HG02970 (cell line): ENCODE data around the gene NAALADL2.
"Not testable (repeated sequence)": the region's sequence is repeated elsewhere in the genome, so short reads cannot be mapped to it uniquely, and the experiment has no call there.

ENCODE experiments used
- ATAC-seq: cut with Tn5 transposase; IDR thresholded peaks from one replicate; pipeline ENCODE4 v1.9.1; 2021; ENCODE audit warnings: mild to moderate bottlenecking, moderate library complexity, moderate number of reproducible peaks; ENCODE audit not compliant: unreplicated experiment, low FRiP score

Gene NAALADL2

DNA sequence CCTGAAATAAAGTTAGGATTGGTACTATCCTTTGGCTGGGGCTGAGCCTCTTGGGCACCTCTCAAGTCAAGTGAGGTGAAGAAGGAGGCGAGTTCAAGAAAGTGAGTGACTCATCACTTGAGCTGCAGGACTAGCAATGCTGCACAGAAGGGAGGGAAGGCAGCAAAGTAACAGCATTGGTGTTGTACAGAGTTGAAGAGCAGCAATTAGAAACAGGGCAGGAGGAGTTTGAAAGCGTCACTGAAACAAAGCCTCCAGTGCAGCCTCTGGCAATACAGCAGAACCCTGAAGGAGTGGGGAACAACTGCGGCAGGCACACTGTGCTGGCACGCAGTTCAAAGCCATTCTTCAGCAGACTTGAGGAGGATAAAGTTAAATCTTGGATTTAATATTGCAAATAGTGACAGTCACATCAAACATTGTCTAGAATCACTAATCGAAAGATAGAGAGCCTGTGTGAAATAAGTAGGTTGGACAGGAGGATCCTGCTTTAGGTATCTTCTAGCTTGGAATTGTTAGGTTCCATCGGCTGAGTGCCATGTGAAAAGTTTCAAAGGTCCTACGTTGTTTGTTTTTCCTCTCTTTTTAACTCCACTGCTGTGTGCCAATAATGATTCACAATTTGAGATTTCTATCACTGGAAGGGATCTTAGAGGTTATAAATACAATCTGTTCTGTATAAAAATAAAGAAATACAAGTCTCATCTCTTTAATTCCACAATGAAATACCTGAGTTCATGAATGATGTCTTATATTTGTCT, 479.8 kb downstream of the NAALADL2 start:
- ATAC-seq, result no peak

DNA sequence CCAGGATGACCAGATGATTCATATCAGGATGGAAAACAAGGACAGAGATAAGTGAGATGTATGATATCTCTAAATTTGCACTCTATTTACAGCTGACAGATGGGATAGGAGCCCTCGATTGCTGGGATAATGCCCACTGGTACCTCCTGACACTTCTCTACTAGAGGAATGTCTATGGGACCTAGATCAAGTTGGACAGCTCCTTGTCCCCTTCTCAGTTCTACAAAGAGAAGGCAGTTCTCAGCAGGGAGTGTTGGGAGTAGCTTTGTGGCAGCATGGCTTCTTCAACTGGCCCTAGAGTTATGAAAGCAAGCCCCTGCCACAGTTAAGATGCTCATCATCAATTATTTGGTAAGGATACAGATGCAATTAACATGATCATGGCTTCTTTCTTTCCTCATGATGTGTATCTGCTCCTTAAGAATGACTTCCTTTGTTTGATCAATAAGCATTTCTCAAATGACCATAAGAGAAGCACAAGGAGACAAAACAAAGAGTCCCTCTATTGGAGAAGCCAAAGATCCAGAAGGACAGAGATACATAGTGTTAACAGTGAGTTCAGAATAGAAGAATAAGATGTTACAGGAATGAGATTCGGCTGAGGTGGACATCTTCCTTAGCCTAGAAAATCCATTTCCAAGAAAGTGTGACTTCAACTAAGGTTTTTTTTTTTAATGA, 481.3 kb downstream of the NAALADL2 start:
- no peak for ATAC-seq

- no peak for ATAC-seq
Observed at GRCh38 chr3:175342196-175342595, 483.1 kb downstream of the NAALADL2 start.

- no peak for ATAC-seq
Observed at GRCh38 chr3:175343946-175344345, 484.8 kb downstream of the NAALADL2 start.

GRCh38 chr3:175346573-175347356, 487.6 kb downstream of the NAALADL2 start:
- ATAC-seq, result no peak

- ATAC-seq, result no peak
Observed at GRCh38 chr3:175349168-175349567, 490.0 kb downstream of the NAALADL2 start.

GRCh38 chr3:175355801-175356335, 496.7 kb downstream of the NAALADL2 start:
- ATAC-seq, result no peak

GRCh38 chr3:175356899-175357324, 497.8 kb downstream of the NAALADL2 start:
- no peak for ATAC-seq

DNA sequence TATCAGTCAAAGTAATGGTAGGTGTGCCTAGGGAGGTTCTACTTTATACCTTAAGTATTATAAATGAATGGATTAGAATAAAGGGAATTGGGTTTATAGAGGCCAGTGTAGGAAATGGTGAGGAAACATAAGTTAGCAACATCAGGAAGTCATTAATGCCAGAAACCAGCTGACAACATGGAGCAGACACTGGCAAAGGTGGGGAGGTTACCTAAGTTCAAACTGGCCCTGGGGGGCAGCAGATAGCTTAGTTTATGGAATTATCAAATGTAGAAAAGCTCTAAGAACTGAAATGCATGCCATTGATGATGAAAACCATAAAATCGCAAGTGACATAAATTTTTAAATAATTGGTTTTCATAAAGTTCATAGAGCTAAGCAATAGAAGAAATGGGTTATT, 498.6 kb downstream of the NAALADL2 start:
- ATAC-seq, result no peak

GRCh38 chr3:175358935-175359334, 499.8 kb downstream of the NAALADL2 start:
- ATAC-seq, result no peak

GRCh38 chr3:175370426-175370825, 511.3 kb downstream of the NAALADL2 start:
- ATAC-seq, result not testable (repeated sequence)

GRCh38 chr3:175371187-175371586, 512.1 kb downstream of the NAALADL2 start:
- not testable (repeated sequence) for ATAC-seq

DNA sequence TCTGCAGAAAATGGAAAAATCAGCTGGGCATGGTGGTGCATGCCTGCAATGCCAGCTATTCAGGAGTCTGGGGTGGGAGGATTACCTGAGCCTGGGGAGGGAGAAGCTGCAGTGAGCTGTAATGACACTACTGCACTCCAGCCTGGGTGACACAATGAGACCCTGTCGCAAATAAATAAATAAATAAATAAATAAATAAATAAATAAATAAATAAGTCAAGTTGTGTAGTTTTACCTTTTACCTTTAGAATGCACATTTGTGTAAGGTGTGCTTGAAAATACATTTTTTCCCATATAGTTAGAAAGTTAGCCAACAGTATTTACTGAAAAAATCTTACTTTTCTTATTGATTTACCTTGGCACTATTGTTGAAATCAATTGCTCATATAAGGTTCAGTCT, 515.6 kb downstream of the NAALADL2 start:
- no peak for ATAC-seq

DNA sequence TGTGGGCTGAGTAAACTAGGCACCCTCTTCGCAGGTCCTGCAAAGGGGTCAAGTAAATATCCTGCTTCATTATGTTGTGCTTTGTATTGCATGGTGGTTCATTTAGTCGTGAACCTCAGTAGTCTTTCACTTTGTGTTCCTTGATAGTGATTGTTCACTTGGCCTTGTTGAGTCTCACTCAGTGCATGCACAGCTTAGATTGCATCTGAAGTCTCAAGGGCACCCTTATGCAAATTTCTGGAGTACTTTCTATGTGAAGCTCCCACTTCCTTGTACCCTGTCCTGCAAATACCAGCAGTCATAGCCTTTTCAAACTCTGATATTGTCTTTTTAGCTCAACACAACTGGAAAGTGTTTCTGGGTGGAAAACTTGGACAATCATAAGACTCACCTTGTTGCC, 519.2 kb downstream of the NAALADL2 start:
- no peak for ATAC-seq

DNA sequence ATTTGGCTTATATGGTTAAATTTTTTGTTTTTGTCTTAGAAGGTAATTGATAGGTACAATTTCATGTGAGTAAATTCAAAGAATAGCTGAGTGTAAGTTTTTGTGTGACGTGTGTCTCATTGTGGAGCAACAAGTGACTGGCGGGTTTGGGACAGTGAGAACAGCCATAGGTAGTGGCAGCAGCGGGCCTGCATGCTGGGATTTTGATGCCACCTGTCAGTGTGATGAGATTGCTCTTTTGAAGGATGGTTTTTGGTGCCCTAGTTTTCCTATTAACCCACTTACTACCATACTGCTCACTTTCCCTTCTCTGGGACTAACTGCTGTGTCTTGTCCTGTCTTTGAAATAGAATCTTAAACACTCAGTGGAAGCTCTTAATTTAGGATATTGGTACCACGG, 522.6 kb downstream of the NAALADL2 start:
- no peak for ATAC-seq

DNA sequence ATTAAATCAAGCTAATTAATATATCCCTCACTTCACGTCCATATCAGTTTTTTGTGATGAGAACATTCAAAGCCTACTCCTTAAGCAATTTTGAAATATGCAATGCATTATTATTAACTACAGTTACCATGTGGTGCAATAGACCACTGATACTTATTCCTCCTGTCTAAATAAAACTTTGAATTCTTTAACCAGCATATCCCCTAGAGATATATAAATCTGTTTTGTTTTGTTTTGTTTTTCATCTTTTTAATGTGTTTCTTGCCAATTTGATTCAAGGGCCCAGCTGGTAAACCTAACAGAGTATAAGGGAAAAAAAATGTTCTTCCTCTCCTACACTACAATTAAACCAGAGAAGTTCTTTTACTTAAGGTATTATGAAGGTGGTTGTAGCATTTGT, 524.2 kb downstream of the NAALADL2 start:
- ATAC-seq, result no peak

DNA sequence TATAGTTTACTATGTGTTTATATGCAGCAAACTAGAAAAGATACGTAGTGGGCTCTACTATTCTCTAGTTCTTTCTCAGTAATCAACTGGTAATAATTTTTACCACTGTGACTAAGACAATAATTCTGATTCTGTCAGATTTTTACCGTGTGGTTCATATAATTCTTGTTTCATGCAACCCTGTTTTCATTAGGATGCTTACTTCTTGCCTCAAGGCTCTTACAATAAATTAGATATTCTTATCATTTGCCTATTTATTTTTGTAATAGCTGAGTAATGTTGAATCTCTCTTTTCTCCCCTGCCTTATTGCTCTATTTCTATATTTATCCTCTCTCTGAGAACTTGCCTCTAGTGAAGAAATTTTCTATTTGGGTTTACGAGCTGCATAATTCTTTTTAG, 524.7 kb downstream of the NAALADL2 start:
- ATAC-seq, result no peak

GRCh38 chr3:175384569-175384968, 525.4 kb downstream of the NAALADL2 start:
- no peak for ATAC-seq

DNA sequence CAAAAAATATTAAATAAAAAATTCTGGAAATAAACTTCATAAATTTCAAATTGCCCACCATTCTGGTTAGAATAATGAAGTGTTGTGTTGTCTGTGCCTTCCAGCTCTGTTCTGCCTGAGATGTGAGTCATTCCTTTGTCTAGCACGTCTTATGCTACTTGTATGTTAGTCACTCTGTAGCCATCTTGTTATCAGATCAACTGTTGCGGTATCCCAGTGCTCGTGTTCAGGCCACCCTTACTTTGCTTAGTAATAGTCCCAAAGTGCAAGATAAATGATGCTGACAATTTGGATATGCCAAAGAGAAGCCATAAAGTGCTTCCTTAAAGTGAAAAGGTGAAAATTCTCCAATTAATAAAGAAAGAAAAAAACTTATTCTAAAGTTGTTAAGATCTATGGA, 527.5 kb downstream of the NAALADL2 start:
- ATAC-seq, result no peak

DNA sequence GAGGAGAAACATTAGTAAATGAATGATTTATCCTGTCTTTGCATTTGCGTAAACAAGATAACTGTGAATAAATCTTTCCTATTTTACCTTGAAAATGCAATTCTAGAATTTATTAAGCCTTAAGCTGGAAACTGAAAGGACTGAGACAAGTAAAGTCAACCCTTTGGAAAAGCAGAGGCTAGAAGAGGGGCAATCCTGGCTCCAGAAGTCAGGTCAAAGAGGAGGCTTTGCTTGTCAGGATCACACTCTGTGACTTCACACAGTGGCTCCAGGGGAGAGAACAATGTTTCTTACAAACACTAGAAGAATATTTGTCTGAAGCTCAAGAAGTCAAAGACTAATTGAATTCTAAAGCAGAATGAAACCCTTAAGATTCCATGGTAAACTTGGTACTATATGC, 530.4 kb downstream of the NAALADL2 start:
- ATAC-seq, result no peak

GRCh38 chr3:175391601-175392000, 532.5 kb downstream of the NAALADL2 start:
- no peak for ATAC-seq
